GM18499 (cell line): ENCODE measurements around the gene SLC30A3.
"Not testable (repeated sequence)": the region's sequence is repeated elsewhere in the genome, so short reads cannot be mapped to it uniquely, and the experiment has no call there.

ENCODE experiments used
- ATAC-seq: cut with Tn5 transposase; IDR thresholded peaks from one replicate; pipeline ENCODE4 v1.9.1; 2021; ENCODE audit warnings: moderate number of reproducible peaks; ENCODE audit not compliant: insufficient read depth, unreplicated experiment

The SLC30A3 gene, protein sequence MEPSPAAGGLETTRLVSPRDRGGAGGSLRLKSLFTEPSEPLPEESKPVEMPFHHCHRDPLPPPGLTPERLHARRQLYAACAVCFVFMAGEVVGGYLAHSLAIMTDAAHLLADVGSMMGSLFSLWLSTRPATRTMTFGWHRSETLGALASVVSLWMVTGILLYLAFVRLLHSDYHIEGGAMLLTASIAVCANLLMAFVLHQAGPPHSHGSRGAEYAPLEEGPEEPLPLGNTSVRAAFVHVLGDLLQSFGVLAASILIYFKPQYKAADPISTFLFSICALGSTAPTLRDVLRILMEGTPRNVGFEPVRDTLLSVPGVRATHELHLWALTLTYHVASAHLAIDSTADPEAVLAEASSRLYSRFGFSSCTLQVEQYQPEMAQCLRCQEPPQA

DNA sequence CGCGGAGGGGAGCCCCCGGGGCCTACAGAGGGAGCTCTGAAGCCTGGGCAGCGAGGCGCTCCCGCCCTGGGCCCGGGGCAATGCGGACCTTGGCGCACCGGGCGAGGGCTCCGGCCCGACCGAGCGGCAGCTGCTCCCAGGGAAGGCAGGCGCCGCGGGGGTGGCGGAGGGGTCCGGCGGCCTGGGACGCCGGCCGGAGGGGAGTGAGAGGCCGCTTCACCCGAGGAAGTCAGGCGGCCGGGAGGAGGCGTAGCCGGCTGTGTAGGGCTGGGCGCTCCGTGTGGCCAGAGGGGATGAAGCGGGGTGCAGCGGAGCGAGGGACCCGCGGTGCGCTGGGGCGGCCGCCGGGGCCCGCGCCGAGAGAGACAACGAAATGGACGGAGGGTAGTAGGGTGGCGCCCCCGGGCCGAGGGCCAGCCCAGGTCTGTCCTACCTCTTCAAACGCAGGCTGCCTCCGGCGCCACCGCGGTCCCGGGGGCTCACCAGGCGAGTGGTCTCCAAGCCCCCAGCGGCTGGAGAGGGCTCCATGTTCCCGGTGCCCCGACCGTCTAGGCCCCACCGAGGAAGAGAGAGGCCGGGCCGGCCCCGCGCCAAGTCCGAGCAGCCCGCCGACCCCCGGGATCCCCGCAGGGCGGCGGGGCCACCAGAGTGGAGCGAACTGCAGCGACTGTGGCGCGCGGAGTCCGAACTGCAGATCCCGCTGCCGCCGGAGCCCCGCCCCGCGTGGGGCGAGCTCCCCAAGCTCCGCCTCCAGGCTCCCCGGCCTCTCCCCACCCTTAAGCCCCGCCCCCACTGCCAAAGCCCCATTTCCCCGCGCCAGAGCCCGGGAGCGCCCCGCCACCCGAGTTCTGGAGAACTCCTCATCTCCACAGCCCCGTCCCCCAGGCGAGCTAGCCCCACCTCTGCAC, at the start of gene SLC30A3:
Gene SLC30A3 (minus strand): TSS at position 669 of the 908 bp plus-strand sequence. CDS start 141 bp downstream, at position 528.
- no peak for ATAC-seq

DNA sequence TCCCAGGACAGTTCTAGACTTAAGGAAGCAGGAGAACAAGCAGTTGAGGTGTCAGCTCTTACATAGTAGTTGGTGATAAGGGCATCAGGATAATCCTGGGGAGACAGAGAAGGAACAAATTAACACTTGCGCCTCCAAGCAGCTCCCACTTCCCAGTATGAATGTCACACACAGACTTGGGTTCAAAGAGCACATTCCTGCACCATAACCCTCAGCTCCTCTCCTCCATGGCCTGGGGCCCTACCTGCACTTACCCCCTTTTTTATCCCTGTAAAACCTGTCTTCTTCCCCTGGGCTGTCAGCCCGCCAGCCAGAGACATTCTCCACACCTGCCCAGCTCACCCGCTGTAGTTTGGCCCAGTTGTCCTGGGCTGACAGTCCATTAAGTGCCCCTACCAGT, 49.3 kb upstream of the SLC30A3 start:
- ATAC-seq = no peak

DNA sequence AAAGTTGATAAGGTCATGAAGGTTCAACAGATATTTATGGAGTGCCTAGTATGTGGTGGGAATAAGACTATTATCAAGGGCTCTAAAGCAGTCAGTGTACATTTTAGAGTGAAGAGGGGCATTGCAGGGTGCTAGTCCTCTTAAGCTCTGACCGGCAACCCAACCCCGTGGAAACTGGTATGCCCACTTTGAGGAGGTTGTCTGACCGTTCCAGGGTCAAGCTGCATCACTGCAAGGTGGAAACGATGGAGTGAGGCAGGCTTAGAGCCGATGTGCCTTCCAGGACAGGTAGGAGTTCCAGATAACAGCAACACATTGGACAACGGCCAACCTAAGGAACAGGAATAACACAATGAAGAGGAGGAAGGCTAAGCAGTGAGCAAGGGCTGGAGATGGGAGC, 46.8 kb upstream of the SLC30A3 start:
- no peak for ATAC-seq

DNA sequence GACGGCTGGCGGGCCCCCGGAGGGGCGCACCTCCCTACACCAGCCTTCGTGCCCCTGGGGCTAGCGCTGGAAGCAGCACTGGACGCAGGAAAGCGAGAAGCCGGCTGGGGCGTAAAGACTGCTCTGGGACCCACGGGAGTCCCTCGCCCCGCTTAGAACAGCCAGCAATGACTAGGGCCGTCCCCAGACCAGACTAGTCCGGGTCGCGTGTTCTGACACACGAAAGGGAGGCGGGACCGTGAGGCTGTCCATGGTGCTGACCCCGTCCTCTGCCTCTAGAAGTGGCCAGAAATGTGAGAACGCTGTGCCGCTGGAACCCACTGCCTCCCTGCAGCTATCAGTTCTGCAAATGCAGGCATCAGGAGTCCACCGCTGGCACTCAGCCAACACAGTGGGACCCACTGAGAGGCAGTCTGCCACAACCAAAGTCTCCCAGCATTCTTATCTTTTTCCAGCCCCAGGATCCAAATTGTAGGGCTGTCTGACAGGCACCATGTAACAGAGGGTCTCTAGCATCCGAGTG, 45.6 kb upstream of the SLC30A3 start, which contains the start of gene UCN:
Gene UCN (minus strand): TSS at position 87 of the 523 bp plus-strand sequence. CDS start 550 bp downstream, outside the sequence.
- no peak for ATAC-seq

DNA sequence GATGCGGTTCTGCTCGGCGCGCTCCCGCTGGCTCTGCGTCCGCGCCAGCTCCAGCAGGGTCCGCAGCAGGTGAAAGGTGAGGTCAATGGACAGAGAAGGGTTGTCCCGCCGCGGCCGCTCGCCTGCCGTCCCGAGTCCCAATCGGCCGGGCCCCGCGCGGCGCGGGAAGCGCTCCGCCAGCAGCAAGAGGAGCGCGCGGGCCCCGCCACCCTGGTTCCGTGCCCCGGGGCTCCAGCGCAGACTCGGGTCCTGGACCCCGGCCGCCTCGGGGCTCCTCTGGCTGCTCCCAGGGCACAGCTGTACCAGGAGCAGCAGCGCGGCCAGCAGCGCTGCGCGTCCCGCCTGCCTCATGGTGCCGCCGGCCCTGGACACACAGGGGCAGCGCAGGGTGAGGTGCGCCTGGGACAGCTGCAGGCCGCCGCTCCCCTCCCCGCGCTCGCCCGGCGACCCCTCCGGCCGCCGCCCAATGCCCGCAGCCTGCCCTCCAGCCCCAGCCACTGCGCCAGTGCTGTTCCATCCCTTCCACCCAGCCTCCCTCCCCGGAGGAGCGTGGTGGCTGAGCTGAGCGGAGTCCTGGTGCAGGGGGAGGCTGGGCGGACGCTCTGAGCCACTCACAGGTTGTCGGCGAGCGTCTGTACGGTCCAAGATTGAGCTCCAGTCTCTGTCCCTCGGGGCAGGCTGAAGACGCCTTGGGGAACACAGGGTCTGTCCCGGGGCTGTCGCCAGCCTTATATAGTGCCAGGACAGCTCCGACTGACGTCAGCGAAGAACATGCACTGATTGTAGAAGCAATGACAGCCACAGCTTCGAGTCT, 44.9 kb upstream of the SLC30A3 start:
- no peak for ATAC-seq

DNA sequence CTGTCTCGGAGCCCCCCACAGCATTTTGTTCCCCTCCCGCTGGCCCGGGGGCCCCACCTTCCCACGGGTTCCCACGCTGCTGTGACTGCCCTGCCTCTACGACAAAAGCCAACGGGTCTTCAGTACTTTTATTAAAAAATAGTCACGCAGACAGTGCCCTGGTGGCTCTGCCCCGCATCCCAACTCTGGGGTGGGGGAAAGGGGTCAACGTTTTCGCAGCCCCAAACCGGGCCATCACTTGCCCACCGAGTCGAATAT, 44.4 kb upstream of the SLC30A3 start:
- no peak for ATAC-seq

DNA sequence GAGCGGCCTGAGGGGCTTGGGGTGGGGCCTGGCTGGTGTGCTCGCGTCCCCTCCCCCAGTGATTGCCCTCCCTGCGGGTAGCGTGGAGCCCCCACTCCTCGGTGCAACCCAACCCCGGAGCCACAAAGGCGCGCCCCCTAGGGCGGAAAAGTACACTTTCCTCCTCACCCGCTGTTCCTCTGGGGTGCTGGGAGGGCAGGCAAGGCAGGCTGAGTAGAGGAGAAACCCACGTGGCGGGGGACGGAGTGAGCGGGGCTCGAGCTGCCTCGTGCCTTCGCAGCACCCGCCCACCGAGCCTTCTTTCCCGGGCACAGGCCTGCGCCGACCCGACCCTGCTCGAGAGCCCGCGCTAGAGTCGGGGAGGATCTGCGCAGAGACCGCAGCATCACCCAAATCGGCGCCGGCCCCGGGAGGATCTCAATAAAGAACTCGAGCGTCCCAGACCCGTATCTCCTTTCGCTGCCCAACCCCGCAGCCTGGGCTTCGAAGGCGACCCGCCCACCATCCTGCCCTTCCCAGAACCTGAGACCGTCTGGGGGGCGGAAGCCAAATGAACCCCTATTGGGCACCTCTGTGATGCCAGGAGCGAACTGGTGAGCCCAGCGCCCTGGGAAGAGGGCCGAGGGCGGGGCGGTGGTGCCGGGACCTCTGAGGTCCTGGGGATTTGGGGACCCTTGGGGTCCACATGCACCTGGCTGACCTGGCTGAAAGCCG, 43.9 kb upstream of the SLC30A3 start:
- no peak for ATAC-seq

DNA sequence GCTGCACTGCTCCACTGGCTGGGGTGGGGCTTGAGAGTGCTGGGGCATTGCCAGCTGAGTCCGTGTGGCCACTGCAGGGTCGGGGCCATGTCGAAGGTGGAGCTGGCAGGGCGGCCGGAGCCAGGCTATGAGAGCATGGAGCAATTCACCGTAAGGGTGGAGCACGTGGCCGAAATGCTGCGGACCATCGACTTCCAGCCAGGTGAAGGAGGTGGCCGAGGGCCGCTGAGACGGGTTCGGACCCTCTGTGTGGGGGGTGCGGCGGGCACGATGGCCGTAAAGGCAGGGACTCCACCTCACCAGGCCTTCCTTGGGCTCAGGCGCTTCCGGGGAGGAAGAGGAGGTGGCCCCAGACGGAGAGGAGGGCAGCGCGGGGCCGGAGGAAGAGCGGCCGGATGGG, 43.3 kb upstream of the SLC30A3 start:
- ATAC-seq = no peak

DNA sequence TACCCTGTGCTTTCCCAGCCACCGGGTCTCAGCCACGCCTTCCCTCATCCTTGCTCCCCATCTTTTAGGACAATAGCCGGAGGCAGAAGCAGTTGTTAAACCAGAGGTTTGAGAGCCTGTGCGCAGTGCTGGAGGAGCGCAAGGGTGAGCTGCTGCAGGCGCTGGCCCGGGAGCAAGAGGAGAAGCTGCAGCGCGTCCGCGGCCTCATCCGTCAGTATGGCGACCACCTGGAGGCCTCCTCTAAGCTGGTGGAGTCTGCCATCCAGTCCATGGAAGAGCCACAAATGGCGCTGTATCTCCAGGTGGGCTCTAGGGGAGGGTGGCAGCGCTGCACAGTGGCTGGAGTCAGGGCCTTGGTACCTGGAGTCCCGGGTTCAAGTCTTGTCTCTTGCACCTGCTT, 42.7 kb upstream of the SLC30A3 start:
- ATAC-seq = no peak

DNA sequence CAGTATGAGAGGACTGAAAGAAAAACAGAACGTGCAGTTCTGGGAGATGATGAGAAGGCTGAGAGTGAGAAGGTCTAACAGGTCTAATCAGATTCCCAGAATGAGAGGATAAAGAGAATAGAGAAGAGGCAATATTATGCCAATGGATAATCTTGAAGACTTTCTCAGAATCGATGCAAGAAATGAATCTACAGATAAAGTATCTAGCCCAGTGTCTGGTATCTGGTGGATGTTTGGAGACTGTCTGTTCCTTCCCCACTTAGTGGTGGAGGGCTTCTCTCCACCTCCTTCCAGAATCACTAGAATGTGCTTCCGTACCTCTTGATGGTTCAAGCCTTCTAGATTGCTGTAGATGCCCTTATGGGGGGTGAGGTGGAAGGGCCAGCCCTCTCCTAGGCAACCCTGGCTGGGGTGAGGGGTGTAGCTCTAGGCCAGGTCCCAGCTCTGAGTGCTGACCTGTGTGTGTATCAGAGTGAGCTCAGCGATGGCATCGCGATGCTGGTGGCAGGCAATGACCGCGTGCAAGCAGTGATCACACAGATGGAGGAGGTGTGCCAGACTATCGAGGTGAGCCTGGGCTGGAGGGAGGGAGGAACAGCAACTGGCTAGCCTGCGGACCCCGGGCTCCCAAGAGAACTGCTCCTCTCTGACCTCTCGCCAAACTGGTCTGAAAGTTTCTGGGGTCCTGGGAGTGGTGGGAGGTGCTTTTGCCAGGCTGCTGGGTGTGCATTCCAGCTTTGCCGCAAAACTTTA, 41.8 kb upstream of the SLC30A3 start:
- no peak for ATAC-seq

DNA sequence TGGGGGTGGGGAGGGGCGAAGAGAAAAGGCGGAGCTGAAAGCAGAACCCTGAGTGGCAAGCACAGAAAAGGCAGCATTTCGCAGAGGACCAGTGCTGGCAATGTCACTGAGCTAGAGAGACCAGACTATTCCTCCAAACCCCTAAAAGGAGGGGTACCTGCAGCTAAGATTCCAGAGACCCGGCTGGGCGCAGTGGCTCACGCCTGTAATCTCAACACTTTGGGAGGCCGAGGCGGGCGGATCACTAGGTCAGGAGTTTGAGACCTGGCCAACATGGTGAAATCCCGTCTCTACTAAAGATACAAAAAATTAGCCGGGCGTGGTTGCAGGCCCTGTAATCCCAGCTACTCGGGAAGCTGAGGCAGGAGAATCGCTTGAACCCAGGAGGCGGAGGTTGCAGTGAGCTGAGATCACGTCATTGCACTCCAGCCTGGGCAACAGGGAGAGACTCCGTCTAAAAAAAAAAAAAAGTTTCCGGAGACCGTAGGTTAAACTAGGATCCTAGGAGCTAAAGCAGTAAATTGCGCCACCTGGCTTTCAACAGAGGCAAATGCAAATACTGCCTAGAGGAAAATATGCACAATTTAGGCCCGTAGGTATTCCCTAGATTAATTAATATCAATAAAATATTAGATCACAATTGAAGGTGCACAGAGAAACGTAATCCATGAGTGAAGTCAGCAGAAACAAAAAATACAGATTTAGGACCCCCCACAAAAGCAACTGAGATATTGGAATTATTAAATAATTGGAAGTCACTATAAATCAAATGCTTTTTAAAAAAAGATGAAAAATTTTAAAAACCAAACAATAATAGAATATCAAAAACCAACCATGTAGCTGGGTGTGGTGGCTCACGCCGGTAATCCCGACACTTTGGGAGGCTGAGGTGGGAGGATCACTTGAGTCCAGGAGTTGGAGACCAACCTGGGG, 40.5 kb upstream of the SLC30A3 start:
- ATAC-seq = no peak

DNA sequence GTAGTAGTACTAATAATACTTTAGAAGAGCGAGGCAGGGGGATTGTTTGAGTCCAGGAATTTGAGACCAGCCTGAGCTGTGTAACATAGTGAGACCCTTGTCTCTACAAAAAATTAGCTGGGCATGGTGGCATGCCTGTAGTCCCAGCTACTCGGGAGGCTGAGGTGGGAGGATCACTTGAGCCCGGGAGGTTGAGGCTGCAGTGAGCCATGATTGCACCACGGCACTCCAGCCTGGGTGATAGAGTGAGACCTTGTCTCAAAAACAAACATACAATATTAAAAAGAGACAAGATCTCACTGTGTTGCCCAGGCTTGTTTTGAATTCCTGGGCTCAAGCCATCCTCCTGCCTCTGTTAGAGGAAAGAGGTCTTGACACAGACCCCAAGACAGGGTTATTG, 37.8 kb upstream of the SLC30A3 start:
- ATAC-seq = not testable (repeated sequence)

DNA sequence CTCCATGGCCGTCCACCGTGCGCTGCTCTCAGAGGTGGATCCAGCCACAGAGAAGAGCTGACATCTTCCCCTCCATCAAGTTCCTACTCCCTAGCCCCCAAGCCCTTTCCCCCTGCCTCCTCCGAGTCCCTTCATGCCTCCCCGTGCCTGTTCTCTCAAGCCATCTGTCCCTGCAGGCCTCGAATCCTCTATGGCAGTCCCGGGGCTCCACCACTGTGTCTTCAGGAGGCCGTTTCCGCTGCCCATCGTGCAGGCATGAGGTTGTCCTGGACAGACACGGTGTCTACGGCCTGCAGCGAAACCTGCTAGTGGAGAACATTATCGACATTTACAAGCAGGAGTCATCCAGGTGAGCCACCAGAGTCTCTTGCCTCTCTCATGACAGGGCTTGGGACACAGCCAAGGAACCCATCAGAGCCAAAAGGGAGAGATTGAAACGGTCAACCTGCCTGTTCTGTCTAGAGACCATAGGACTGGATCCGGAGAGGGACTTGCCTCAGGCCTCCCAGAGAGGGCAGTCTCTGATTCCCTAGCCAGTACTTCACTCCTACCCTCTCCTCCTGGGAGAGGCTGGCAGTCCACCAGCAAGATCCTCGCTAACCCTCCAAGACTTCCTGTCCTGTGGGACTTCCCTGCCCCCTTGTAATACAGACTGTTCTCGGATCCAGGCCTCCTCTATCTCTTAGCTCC, 35.7 kb upstream of the SLC30A3 start:
- no peak for ATAC-seq

DNA sequence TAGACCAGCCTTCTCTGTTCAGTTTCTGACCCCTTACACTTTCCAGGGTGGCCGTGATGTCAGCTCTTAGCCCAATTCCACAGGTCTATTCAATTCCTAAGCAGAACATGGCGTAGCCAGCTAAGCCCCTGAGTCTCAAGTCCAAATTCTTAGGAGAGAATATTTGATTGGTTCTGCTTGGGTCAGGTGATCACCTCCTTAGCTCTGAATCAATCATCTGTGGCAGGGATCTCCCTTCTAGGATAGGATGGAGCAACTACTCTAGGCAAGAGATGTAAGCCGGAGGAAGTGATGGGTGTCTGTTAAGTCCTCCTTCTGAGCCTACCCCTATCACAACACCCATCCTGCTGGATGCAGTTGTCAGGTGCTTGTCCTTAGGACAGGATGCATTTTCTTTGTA, 34.3 kb upstream of the SLC30A3 start:
- no peak for ATAC-seq

DNA sequence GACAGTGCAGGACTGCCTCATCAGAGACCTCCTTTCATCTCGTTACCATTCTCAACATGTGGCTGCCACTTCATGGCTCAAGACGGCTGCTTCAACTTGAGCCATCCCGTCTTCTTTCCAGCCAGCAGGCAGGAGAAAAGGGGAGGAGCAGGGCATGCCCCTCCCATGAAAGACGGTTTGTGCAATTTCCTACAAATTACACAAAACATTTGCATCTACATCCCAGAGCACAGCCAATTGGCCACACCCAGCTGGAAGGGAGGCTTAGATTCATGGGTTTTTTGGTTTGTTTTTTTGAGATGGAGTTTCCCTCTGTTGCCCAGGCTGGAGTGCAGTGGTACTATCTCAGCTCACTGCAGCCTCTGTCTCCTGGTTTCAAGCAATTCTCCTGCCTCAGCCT, 33.6 kb upstream of the SLC30A3 start:
- ATAC-seq = no peak

DNA sequence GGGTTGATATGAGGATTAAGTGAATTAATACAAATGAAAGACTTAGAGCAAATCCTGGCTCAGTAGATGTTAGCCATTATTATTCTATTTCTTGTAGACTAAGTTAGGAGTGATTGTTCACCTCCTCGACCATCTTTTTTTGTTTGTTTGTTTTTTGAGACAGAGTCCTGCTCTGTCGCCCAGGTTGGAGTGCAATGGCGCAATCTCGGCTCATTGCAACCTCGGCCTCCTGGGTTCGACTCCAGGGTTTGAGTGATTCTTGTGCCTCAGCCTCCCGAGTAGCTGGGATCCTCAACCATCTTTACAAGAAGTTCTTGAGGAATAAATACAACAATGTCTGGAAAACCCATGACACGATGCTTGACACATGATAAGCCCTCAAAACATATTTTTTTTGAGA, 32.1 kb upstream of the SLC30A3 start:
- ATAC-seq = no peak

DNA sequence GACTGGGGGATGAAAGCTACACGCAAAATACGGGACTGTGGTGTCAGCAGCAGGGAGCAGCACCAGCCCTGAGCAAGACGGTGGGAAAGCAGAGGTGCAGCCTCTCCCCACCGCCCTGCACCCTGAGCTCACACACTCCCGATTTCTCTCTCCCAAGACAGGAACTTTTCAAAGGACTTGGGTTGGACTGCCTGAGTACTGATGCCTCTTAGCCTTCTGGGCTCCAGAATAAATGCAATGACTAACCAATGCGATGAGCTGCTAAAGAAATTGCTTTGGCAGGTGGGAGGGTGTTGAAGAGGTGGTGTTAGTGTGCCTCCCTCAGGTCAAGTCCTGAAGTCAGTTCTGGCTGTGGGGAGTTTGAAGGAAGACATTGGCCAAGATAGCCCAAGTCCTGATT, 29.0 kb upstream of the SLC30A3 start:
- no peak for ATAC-seq

DNA sequence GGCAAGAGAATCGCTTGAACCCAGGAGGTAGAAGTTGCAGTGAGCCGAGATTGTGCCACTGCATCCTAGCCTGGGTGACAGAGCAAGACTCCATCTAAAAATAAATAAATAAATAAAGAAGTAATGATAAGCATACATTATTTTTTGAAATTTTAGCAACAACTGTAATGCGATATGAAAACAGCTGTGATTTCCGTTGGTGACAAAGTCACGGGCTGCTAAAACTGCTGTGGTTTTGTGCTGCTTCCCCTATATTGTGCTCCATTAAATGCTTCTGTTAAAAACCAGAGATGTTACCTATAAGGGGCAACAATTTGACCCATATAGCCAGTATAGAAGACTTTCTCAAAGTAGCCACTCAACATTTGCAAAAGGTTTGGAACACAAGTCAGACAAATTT, 27.7 kb upstream of the SLC30A3 start:
- ATAC-seq = no peak
